Germinal center (tissue), 1 donor: ENCODE measurements around the gene RECQL5.
"Not testable (repeated sequence)": the region's sequence is repeated elsewhere in the genome, so short reads cannot be mapped to it uniquely, and the experiment has no call there.

Source experiments
- DNase-seq: peaks from one replicate; pipeline ENCODE4 v3.0.0; 2012; ENCODE audit warnings: mixed read lengths, low spot score

Gene RECQL5

GRCh38 chr17:75591722-75592302 is 75.1 kb downstream of the RECQL5 start:
- DNase-seq = no peak

GRCh38 chr17:75590849-75591721 is 75.9 kb downstream of the RECQL5 start:
- no peak for DNase-seq

DNA sequence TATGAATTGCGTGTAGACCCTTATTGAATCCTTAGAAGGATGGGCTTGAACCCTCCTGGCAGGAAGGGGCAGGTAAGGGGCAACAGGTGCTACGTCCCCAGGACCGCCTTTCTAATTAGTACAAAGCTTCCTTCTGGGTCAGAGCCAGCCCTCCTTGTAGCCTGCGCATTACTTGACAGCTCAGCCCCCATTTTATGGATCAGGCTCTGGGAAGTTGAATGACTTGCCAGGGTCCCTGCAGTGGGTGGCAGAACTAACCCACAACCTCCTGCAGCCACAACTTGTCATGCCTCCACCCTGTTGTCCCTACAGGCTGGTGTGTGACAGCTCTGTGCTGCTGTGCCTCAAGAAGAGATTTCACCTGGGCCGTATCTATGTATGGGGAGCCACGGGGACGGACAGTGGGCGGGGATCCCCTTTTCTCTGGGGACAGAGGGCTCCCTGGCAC is 76.6 kb downstream of the RECQL5 start:
- DNase-seq = no peak

DNA sequence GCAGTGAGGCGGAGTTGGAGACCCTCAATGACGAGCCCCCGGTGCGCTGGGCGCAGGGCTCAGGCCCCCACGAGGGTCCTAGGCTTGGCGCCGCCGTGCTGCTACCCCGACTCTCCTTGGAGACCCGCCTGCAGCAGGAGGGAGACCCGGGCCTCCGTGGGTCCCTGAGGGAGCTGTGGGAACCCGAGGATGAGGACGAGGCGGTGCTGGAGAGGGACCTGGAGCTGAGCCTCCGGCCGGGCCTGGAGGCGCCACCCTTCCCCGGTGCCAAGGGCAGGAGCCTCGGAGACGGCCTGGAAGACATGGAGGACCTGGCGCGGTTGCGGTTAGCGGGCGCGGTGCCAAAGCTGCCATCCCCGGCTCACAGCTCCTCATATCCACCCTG is 77.0 kb downstream of the RECQL5 start:
- DNase-seq = no peak

DNA sequence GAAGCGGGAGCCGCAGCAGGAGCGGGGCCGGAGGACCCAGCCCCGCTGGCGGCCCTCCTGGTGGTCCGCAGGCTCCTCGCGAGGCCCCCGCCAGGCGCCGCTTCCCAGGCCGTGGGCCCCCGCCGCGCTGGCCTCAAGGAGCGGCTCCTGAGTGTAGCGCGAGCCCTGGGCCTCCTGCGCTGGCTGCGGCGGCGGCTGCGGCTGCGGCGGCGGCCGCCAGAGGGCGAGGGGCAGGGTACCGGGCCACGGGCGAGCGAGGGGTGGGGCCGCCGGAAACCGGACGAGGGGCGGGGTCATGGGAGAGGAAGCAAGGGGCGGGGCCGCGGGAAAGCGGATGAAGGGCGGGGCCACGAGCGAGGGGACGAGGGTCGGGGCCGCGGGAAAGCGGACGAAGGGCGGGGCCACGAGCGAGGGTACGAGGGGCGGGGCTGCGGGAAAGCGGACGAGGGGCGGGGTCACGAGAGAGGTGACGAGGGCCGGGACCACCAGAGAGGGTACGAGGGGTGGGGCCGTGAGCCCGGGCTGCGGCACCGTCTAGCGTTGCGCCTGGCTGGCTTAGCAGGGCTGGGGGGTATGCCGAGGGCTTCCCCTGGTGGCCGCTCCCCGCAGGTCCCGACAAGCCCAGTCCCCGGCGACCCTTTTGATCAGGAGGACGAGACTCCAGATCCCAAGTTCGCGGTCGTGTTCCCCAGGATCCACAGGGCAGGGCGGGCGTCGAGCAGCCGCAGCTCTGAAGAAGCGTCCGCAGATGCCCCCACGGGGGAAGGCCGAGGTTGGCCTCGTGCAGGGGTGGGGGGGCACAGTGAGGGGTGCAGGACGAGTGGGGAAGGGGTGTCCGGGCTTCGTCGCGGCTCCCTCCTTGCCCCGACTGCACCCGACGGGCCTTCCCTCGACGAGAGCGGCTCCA is 77.7 kb downstream of the RECQL5 start:
- peak; percentile 98 for DNase-seq

DNA sequence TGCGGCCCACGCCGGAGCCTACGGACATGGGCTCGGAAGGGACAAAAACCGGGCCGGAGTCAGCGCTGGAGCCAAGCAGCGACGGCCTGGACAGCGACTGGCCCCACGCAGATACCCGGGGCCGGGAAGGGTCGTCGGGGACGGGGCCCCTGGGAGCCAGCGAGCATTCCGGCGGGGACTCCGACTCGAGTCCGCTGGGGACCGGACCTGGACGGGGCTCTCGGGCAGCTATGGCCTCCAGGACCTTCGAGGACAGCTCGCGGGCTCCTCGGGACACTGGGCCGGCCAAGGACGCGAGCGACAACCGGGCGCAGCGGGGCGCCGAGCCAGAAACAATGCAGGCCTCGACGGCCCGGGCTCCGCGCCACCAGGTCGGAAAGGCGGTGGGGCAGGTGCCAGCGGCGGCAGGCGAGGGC is 78.3 kb downstream of the RECQL5 start:
- peak; percentile 45 for DNase-seq

GRCh38 chr17:75587675-75588595 is 79.0 kb downstream of the RECQL5 start, which contains the start of gene MYO15B:
Gene MYO15B, plus strand, starts transcription at chr17:75587800. Its CDS starts 258 bp downstream, at chr17:75588058.
- peak; percentile 75 for DNase-seq

- no peak for DNase-seq
Measured at GRCh38 chr17:75584849-75585175, 82.1 kb downstream of the RECQL5 start.

GRCh38 chr17:75583197-75583596 is 83.8 kb downstream of the RECQL5 start:
- DNase-seq = not testable (repeated sequence)

- not testable (repeated sequence) for DNase-seq
Measured at GRCh38 chr17:75581121-75581725, 85.7 kb downstream of the RECQL5 start.
